ENCODE results near the gene ARRDC5.

- no peak for TF ChIP-seq CTCF (IDR thresholded peaks at IDR 0.05; ENCODE audit: low read length)
- no peak for TF ChIP-seq EZH2 (optimal IDR thresholded peaks at IDR 0.05; ENCODE audit: low read depth, low read length)
Measured at GRCh38 chr19:4902796-4903195, at the start of gene ARRDC5.
